GM18498 (cell line): Measurements from ENCODE around the gene POLR1D.

Experiments
- ATAC-seq: cut with Tn5 transposase; IDR thresholded peaks from one replicate; pipeline ENCODE4 v1.9.1; 2021; ENCODE audit warnings: mild to moderate bottlenecking, moderate library complexity; ENCODE audit not compliant: unreplicated experiment

POLR1D gene

DNA sequence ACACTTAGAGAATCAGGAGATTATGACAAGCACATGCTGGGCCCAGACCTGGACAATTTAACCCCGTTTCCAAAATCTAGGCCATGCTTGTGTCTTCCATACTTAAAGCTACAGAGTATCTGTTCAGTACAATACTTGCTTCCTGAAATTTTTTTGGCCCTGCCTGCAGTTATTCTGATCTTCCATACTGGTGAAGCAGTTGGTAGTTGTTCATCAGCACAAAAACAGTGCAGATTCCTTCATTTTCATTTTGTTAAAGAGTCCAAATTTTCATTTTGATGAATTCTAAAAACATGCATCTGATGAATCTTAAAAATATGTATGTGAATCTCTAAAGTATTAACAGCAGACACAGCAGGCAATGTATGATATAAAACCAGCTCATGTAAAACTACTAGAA lies 49.2 kb downstream of the POLR1D start:
- no peak for ATAC-seq

DNA sequence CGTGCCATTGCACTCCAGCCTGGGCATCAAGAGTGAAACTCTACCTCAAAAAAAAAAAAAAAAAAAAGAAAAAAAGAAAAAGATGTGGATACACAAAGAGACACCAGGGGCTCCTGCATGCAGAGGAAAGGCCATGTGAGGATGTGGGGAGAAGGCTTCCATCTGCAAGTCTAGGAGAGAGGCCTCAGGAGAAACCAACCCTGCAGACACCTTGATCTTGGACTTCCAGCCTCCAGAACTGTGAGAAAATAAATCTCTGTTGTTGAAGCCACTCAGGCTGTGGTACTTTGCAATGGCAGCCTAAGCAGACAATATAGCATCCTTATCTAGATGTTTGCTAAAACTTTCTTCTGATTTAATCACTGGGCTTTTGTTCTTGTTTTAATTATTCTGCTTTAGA lies 50.3 kb downstream of the POLR1D start:
- no peak for ATAC-seq
